Breast epithelium (tissue), 4 donors: Measurements from ENCODE around the gene TSTD1. TPM values are rescaled to one million over a fixed set of nuclear protein-coding genes. Genes with fewer than 3 reads are reported as not detected.
"Not testable (repeated sequence)": the region's sequence is repeated elsewhere in the genome, so short reads cannot be mapped to it uniquely, and the experiment has no call there.

Experiments used
- DNase-seq, 2 donors: peaks; one replicate each; pipeline ENCODE4 v3.0.0-alpha.2; 2019; ENCODE audit warnings: low spot score in 2 of 2
- H3K27ac ChIP-seq, 2 donors: fragments of 200-600 bp; sonication (generic) in 1 of 2; one replicate each; pipeline ENCODE4 v1.5.1; 2016 to 2019; ENCODE audit warnings: mild to moderate bottlenecking in 1 of 2
- H3K27me3 ChIP-seq, 2 donors: fragments of 200-600 bp; sonication (generic) in 1 of 2; one replicate each; pipeline versions ENCODE4 v1.5.1 to v1.6.0; 2017 to 2019; ENCODE audit warnings: control low read depth in 1 of 2, mild to moderate bottlenecking in 1 of 2
- H3K36me3 ChIP-seq: fragments of 200-600 bp; one replicate; pipeline ENCODE4 v1.5.1; 2019
- H3K4me1 ChIP-seq, 2 donors: fragments of 200-600 bp; sonication (generic); one replicate each; pipeline ENCODE4 v1.5.1; 2016 to 2019; ENCODE audit warnings: control low read depth in 1 of 2
- H3K4me3 ChIP-seq, 3 donors: fragments of 200-600 bp; sonication (generic); 1 replicate in 2 of 3; 2 replicates in 1 of 3; pipeline ENCODE4 v1.5.1; 2016 to 2019; ENCODE audit warnings: mild to moderate bottlenecking in 3 of 3, moderate library complexity in 2 of 3
- H3K9me3 ChIP-seq, 2 donors: fragments of 200-600 bp; sonication (generic) in 1 of 2; one replicate each; pipeline ENCODE4 v1.5.1; 2016 to 2019; ENCODE audit warnings: control low read depth in 1 of 2
- POLR2A ChIP-seq: fragments of 450-650 bp; IDR thresholded peaks from one replicate; pipeline ENCODE4 v1.6.1; 2016; ENCODE audit warnings: antibody characterized with exemption, mild to moderate bottlenecking, moderate library complexity
- POLR2AphosphoS5 ChIP-seq, 3 donors: sonication (generic); formaldehyde crosslinking; IDR thresholded peaks; one replicate each; pipeline ENCODE4 v1.6.1; 2017; ENCODE audit warnings: antibody characterized with exemption in 3 of 3
- intact Hi-C: fragments of 100-400 bp; cut with DNase I; formaldehyde crosslinking; loops from one replicate; pipeline ENCODE4 v1.15.1; 2023; ENCODE audit warnings: low total_unique reads
- total RNA-seq, 3 donors: library from RNA; depleted of rRNA; stranded (reverse); fragments of >200 nt; gene quantifications; one replicate each; pipeline ENCODE4 v1.1.0, GENCODE V29; 2016
- TF ChIP-seq, protein P1 (sequence below), 3 donors: fragments of 450-650 bp; IDR thresholded peaks; one replicate each; pipeline ENCODE4 v1.5.1; 2016 to 2017; ENCODE audit warnings: antibody characterized with exemption in 3 of 3, mild to moderate bottlenecking in 3 of 3, moderate library complexity in 3 of 3

TSTD1 gene
- total RNA-seq, 3 donors from 2014 or later: 57.3 to 217 (median 109) TPM

GRCh38 chr1:161017756-161018630 is 20.8 kb downstream of the TSTD1 start:
- no peak overlapping the region for H3K4me3 ChIP-seq
- no peaks in the 10 kb centered on the region for H3K27me3 ChIP-seq
- intact Hi-C loops: no loop called here
- H3K4me1 ChIP-seq: peaks cover 0 to 21% of the 10 kb centered on the region in 2 donors
- TF ChIP-seq POLR2A (no peak), POLR2AphosphoS5 (IDR thresholded peaks at IDR 0.05) (no peak)
- TF ChIP-seq, protein P1, sequence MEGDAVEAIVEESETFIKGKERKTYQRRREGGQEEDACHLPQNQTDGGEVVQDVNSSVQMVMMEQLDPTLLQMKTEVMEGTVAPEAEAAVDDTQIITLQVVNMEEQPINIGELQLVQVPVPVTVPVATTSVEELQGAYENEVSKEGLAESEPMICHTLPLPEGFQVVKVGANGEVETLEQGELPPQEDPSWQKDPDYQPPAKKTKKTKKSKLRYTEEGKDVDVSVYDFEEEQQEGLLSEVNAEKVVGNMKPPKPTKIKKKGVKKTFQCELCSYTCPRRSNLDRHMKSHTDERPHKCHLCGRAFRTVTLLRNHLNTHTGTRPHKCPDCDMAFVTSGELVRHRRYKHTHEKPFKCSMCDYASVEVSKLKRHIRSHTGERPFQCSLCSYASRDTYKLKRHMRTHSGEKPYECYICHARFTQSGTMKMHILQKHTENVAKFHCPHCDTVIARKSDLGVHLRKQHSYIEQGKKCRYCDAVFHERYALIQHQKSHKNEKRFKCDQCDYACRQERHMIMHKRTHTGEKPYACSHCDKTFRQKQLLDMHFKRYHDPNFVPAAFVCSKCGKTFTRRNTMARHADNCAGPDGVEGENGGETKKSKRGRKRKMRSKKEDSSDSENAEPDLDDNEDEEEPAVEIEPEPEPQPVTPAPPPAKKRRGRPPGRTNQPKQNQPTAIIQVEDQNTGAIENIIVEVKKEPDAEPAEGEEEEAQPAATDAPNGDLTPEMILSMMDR (IDR thresholded peaks at IDR 0.05): no peak
- peak overlapping the region; percentile 36 to 88 for H3K27ac ChIP-seq
- no peak for DNase-seq
- H3K9me3 ChIP-seq: no peaks in the 10 kb centered on the region
- no peaks in the 10 kb centered on the region for H3K36me3 ChIP-seq

GRCh38 chr1:161017181-161017580 is 21.6 kb downstream of the TSTD1 start:
- H3K4me3 ChIP-seq, DNase-seq, intact Hi-C loops, H3K36me3 ChIP-seq, H3K9me3 ChIP-seq, H3K27me3 ChIP-seq: not testable (repeated sequence)
- Histone ChIP-seq H3K27ac (peak overlapping the region; percentile 36 to 88), H3K4me1 (peaks cover 0 to 22% of the 10 kb centered on the region in 2 donors)

DNA sequence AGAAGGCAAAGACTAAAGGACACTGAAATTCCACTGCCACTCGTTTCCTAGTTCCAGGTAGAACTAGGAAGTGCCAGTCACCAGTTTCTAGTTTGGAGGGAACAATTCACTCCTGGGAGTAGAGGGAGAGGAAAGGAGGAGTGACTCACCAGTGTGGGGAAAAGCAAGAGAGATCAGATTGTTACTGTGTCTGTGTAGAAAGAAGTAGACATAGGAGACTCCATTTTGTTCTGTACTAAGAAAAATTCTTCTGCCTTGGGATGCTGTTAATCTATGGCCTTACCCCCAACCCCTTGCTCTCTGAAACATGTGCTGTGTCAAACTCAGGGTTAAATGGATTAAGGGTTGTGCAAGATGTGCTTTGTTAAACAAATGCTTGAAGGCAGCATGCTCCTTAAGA is 22.1 kb downstream of the TSTD1 start:
- peak overlapping the region; percentile 13 to 88 for H3K27ac ChIP-seq

GRCh38 chr1:161013488-161014230 is 25.1 kb downstream of the TSTD1 start:
- H3K4me1 ChIP-seq: peaks cover 0 to 16% of the 10 kb centered on the region in 2 donors

More for the DNA sequence above, 22.1 kb downstream of the TSTD1 start:
- H3K9me3 ChIP-seq, H3K27me3 ChIP-seq, H3K4me3 ChIP-seq, intact Hi-C loops, H3K36me3 ChIP-seq, DNase-seq: not testable (repeated sequence)
- H3K4me1 ChIP-seq: peaks cover 0 to 22% of the 10 kb centered on the region in 2 donors

GRCh38 chr1:161013131-161013487 is 25.7 kb downstream of the TSTD1 start:
- Histone ChIP-seq H3K9me3 (no peaks in the 10 kb centered on the region), H3K36me3 (no peaks in the 10 kb centered on the region), H3K4me3 (peak overlapping the region in 2 of 3 donors; percentile 30 to 46), H3K27me3 (no peaks in the 10 kb centered on the region), H3K4me1 (peaks cover 0 to 10% of the 10 kb centered on the region in 2 donors), H3K27ac (peak overlapping the region; percentile 88 to 92)
- intact Hi-C loops: no loop called here
- TF ChIP-seq, protein P1 (IDR thresholded peaks at IDR 0.05): no peak
- TF ChIP-seq POLR2AphosphoS5 (IDR thresholded peaks at IDR 0.05) (no peak), POLR2A (no peak)
- no peak for DNase-seq

More at GRCh38 chr1:161013488-161014230, 25.1 kb downstream of the TSTD1 start:
- DNase-seq: peak; percentile 89 to 93
- intact Hi-C loops: no loop called here
- Histone ChIP-seq H3K9me3 (no peaks in the 10 kb centered on the region), H3K4me3 (peak overlapping the region in 2 of 3 donors; percentile 30 to 46), H3K36me3 (no peaks in the 10 kb centered on the region), H3K27ac (peak overlapping the region; percentile 88 to 92), H3K27me3 (no peaks in the 10 kb centered on the region)
- TF ChIP-seq POLR2AphosphoS5 (IDR thresholded peaks at IDR 0.05) (peak; percentile 78 to 90 (median 81)), POLR2A (no peak)
- TF ChIP-seq, protein P1 (IDR thresholded peaks at IDR 0.05): peak in 1 of 3 donors; percentile 9

DNA sequence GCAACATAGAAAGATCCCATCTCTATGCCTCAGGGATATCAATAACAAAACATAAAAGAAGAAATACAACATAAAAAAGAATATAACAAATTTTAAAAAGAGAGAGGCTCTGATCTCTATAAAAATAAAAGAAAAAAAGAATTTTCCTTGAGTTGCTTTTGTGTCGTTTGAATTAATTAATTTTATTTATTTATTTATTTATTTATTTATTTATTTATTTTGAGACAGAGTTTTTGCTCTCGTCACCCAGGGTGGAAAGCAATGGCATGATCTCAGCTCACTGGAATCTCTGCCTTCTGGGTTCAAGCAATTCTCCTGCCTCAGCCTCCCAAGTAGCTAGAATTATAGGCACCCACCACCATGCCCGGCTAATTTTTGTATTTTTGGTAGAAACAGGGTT is 26.3 kb downstream of the TSTD1 start:
- TF ChIP-seq POLR2A (no peak), POLR2AphosphoS5 (IDR thresholded peaks at IDR 0.05) (no peak)
- TF ChIP-seq, protein P1 (IDR thresholded peaks at IDR 0.05): no peak
- DNase-seq: no peak
- intact Hi-C loops: no loop called here
- no peaks in the 10 kb centered on the region for H3K27me3 ChIP-seq
- H3K36me3 ChIP-seq: no peaks in the 10 kb centered on the region
- no peak overlapping the region for H3K4me3 ChIP-seq
- no peaks in the 10 kb centered on the region for H3K9me3 ChIP-seq
- peak overlapping the region; percentile 88 to 92 for H3K27ac ChIP-seq
- H3K4me1 ChIP-seq: peaks cover 0 to 6% of the 10 kb centered on the region in 2 donors
